Measurements from ENCODE around the gene IRX5.
A peak's percentile ranks its signal among the peaks of the same experiment; 100 is the strongest.

The IRX5 gene

DNA sequence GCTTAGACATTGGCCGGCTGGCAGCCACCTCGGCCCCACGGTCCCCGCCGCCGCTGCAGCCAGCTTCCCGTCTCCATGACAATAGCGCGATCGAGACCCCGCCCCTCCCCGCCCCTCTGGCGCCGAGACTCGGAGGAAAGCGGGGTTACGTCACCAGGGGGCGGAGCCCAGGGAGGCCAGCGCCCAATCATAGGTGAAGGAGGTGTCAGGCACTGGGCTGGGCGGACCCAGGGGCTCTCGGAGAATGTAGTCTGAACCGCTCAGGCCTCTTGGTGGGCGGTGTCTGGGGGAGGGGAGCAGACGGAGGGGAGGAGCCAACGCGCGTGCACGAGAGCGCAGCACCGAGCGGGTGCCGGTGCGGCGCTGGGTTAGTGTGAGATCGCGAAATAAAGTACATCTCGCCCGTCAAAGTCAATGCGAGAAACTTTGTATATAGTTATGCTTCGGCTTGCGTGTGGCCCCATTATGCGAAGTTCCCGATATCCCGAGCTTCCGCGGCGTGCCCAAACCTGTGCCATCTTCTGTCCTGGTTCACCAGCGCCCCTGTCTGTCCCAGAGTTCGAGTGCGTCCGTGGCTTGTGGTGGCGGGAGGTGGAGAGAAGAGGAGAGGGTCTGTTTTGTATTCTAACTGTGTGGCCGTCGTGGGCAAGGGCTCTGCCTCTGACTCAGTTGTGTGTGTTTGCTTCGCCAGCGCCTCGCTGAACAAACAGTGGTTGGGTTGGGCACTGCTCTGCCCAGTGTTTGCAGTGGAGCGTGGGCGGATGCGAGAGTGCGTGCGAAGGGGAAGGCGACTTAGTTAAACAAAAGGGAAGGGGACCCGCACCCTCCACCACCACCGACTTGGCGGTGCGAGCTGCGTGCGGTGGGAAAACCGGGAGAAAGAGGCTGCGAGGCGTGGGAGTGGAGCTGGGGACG lies 1.3 kb upstream of the IRX5 start:
- TF ChIP-seq, protein P1, sequence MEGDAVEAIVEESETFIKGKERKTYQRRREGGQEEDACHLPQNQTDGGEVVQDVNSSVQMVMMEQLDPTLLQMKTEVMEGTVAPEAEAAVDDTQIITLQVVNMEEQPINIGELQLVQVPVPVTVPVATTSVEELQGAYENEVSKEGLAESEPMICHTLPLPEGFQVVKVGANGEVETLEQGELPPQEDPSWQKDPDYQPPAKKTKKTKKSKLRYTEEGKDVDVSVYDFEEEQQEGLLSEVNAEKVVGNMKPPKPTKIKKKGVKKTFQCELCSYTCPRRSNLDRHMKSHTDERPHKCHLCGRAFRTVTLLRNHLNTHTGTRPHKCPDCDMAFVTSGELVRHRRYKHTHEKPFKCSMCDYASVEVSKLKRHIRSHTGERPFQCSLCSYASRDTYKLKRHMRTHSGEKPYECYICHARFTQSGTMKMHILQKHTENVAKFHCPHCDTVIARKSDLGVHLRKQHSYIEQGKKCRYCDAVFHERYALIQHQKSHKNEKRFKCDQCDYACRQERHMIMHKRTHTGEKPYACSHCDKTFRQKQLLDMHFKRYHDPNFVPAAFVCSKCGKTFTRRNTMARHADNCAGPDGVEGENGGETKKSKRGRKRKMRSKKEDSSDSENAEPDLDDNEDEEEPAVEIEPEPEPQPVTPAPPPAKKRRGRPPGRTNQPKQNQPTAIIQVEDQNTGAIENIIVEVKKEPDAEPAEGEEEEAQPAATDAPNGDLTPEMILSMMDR (IDR thresholded peaks at IDR 0.05; ENCODE audit: control insufficient read depth, extremely low read depth, insufficient read depth) = peak; percentile 50
- DNase-seq (ENCODE audit: low read depth) = peak; percentile 96
- peak overlapping the region; percentile 64 for H3K4me3 ChIP-seq (ENCODE audit: low read depth, low read length)

DNA sequence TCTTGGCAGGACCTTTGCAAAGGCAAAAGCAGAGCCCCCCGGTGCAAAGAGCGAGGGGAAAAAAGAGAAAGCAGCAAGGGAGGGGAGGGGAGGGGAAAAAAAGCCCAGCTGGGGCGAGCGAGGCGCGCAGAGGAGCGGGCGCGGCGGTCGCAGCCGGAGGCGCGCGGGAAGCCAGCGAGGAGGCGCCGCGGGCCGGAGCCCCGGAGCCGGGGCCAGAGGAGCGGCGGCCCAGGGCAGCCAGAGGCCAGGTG lies 129 bp downstream of the IRX5 start:
- peak overlapping the region; percentile 64 for H3K4me3 ChIP-seq (ENCODE audit: low read depth, low read length)
- DNase-seq (ENCODE audit: low read depth) = no peak
- TF ChIP-seq, protein P1 (IDR thresholded peaks at IDR 0.05; ENCODE audit: control insufficient read depth, extremely low read depth, insufficient read depth) = no peak

DNA sequence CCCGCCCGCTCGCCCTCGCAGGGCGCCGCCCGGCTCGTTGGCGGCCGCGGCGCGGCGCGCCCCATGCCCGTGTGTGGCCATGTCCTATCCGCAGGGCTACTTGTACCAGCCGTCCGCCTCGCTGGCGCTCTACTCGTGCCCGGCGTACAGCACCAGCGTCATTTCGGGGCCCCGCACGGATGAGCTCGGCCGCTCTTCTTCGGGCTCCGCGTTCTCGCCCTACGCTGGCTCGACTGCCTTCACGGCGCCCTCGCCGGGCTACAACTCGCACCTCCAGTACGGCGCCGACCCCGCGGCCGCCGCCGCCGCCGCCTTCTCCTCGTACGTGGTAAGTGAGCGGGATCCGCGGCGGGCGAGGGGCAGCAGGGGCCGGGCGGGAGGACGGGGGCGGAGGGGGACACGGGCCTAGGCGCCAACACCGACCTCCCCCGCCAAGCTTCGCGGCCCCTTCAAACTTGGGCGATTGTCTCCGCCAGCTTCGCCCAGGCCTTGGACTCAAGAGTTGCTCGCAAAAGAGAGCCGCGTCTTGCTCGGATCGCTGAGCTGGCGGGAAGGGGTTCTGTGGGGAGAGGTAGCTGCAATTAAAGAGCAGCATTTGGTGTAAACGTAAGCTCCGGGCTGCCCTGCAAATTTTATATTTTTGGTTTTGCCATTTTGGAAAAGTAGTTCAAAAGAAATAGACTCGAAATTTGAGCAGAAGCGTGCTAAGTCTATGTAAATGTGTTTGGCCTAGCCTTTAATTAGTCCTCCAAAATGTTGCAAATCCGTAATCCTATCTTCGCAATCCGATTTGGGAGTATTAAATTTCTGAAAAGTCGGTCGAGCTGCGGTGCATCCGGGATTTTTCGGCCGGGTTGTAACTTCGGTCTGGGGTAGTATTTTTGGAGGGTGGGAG lies 702 bp downstream of the IRX5 start:
- TF ChIP-seq, protein P1 (IDR thresholded peaks at IDR 0.05; ENCODE audit: control insufficient read depth, extremely low read depth, insufficient read depth) = 0 out of 2 replicates have a peak, but pooled peaks have one; percentile 9
- no peak for DNase-seq (ENCODE audit: low read depth)
- H3K4me3 ChIP-seq (ENCODE audit: low read depth, low read length) = peak overlapping the region; percentile 64

DNA sequence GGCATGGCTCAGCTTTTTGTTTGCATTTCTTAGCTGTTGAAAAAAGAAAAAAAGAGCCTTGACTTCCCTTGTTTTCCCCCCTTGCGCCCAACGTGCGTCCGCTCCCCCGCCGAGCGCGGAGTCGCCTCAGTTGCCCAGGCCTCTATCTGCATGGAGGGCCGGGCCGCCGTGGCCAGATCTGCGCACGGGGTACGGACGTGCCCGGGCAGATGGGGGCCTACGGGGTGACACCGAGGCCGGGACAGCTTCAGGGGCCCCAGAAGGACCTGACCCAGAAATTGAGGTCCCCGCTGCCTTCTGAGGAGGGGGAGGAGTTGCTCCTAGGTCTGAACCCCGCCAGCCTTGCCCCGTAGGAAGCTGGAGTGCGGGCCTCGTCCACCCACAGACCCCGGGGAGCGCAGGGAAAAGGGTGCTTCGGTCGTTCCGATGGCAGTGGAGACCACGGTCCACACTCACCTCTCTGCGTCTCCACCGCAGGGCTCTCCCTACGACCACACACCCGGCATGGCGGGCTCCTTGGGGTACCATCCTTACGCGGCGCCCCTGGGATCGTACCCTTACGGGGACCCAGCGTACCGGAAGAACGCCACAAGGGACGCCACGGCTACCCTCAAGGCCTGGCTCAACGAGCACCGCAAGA lies 1.5 kb downstream of the IRX5 start:
- DNase-seq (ENCODE audit: low read depth) = no peak
- peak overlapping the region; percentile 64 for H3K4me3 ChIP-seq (ENCODE audit: low read depth, low read length)
- TF ChIP-seq, protein P1 (IDR thresholded peaks at IDR 0.05; ENCODE audit: control insufficient read depth, extremely low read depth, insufficient read depth) = no peak

DNA sequence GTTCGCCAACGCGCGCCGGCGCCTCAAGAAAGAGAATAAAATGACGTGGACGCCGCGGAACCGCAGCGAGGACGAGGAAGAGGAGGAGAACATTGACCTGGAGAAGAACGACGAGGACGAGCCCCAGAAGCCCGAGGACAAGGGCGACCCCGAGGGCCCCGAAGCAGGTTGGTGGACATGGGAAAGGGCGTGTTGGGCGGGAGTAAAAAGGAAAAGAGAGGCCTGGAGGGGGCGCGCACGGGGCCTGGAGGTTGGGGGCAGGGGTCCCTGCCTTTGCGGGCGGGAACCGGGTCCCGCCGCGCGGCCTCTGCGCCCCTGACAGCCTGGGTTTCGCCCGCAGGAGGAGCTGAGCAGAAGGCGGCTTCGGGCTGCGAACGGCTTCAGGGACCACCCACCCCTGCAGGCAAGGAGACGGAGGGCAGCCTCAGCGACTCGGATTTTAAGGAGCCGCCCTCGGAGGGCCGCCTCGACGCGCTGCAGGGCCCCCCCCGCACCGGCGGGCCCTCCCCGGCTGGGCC lies 2.1 kb downstream of the IRX5 start:
- no peak for DNase-seq (ENCODE audit: low read depth)
- H3K4me3 ChIP-seq (ENCODE audit: low read depth, low read length) = no peak overlapping the region

More for the DNA sequence above, 2.1 kb downstream of the IRX5 start:
- TF ChIP-seq, protein P1 (IDR thresholded peaks at IDR 0.05; ENCODE audit: control insufficient read depth, extremely low read depth, insufficient read depth) = no peak
